ENCODE data around the gene OR2D2.
"Not testable (repeated sequence)": the region's sequence is repeated elsewhere in the genome, so short reads cannot be mapped to it uniquely, and the experiment has no call there.

Gene OR2D2

DNA sequence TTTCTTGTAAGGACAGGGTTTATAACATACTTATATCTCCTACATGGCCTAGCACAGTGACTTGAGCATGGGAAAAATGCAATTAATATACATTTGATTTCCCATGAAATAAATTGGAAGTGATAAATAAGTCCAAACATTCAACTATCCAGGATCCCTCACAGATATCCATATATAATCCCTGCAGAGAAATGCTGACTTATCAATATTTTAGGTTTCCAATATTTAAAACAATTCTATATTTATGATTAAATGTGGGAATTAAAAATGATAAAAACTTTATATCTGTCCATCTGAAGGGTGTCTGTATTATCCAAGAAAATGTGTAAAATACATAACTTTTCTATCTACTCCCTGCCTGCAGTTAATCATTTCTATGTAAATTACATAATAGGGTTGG lies 9.5 kb downstream of the OR2D2 start:
- no peak for DNase-seq (ENCODE audit: low read depth in 2 of 2)

DNA sequence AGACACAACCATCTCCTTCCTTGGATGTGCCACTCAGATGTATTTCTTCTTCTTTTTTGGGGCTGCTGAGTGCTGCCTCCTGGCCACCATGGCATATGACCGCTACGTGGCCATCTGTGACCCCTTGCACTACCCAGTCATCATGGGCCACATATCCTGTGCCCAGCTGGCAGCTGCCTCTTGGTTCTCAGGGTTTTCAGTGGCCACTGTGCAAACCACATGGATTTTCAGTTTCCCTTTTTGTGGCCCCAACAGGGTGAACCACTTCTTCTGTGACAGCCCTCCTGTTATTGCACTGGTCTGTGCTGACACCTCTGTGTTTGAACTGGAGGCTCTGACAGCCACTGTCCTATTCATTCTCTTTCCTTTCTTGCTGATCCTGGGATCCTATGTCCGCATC lies 15.4 kb downstream of the OR2D2 start:
- no peak for DNase-seq (ENCODE audit: low read depth in 2 of 2)

DNA sequence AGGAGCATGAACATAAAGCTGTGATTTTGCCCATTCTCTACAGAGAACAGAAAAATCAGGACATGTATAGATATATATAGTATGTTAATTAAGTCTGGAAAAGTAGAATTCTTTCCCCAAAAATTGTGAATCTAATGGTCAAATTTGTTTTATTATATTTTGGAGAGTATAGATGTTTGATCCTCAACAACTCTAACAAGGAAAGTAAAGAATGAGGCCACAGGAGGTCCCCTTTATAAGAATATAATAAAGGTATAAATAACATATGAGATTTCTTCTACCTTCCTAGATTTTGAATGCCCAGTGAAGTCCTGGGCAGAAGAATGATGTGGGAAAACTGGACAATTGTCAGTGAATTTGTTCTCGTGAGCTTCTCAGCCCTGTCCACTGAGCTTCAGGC lies 16.0 kb downstream of the OR2D2 start, which contains the start of gene OR10A4:
Gene OR10A4 (plus strand): TSS at position 301 of the 400 bp plus-strand sequence. CDS start 23 bp downstream, at position 324.
- DNase-seq (ENCODE audit: low read depth in 2 of 2) = no peak

DNA sequence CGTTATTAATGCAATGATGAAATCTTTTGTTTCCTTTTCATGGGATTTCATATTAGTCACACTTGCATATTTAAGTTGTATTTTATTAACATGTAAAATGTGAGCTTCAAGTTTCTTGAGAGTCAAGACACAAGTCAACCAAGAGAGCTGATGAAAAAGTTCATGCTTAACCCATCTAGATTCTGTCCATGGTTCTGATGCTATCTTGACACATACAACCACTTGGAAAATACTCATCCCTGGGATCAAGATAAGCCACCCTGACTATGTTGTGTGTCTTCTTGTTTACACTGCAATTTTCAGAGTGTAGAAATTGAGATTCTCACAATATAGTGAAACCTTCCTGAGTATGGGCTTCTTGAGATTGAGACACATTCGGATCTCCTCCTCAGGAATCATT lies 16.5 kb downstream of the OR2D2 start:
- no peak for DNase-seq (ENCODE audit: low read depth in 2 of 2)

DNA sequence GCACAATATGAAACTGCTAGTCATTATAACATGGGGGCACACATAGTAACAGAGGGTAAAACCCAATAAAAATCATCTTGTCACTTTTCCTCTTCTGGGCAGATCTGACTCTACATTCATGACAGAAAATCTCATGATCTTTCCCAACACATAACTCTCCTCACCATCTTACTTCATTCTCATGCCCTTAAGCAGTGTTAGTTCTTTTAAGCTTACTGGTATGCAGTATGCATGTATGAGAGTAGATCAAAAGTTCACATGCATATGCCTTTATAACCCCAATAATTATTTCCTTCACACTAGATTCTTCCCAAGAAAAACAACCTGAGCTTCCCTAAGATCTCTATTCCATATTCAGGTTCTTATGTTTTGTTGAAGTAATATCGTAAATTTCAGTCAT lies 21.0 kb downstream of the OR2D2 start:
- no peak for DNase-seq (ENCODE audit: low read depth in 2 of 2)

DNA sequence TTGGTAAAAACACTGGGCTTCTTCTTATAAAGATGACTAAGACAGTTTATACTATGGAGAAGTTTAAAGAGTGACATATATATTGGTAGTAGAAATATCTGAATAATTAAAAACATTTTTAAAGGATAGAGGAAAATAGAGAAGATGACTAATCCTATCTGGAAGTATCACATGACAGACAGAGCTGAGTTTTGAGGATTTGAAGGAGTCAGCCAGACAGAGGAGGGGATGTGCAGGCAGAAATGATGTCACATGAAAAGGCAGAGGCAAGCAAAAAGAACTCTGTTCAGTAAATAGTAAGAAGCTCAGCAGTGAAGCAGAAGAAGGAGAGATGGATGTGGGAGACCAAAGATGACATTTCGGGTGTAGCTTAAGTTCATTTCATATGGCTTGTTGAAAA lies 27.9 kb downstream of the OR2D2 start:
- DNase-seq (ENCODE audit: low read depth in 2 of 2) = no peak

DNA sequence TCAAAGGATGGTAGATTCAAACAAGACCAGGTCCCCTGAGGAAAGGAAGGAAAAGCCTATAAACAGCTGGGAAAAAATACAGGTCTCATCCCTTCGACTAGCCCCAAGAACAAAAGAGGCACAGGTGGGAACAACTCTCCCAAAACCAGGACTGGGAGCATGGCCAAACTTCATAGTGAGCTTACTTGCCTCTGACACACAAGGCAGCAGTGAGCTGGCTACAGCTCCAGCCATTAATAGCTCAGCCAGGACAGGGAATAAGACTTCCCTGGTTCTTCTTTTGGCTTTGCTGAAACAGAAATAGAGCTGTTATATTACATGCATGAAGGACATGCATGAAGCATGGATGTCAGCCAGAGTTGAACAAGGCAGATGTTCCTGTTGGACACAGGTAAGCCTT lies 29.3 kb downstream of the OR2D2 start, which contains the start of gene OR10A2:
Gene OR10A2 (plus strand): TSS at position 97 of the 400 bp plus-strand sequence. CDS start 6,698 bp downstream, outside the sequence.
- no peak for DNase-seq (ENCODE audit: low read depth in 2 of 2)

DNA sequence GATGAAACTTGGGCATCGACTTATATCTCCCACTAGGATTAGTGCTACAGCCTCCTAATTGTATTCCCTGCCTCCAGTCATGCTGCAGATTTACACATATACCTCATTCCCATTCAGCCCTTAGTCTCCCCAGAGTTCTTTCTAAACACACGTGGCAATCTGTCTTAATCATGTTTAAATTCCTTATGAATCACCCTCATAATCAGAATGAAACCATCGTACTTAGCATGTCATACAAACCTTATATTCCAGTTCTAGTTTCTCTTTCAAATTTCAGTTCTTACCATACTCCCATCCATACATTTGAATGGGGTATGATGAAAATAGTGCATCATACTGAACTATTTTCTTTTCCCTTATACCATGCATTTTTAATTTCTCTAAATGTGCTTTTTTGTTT lies 35.4 kb downstream of the OR2D2 start:
- no peak for DNase-seq (ENCODE audit: low read depth in 2 of 2)

DNA sequence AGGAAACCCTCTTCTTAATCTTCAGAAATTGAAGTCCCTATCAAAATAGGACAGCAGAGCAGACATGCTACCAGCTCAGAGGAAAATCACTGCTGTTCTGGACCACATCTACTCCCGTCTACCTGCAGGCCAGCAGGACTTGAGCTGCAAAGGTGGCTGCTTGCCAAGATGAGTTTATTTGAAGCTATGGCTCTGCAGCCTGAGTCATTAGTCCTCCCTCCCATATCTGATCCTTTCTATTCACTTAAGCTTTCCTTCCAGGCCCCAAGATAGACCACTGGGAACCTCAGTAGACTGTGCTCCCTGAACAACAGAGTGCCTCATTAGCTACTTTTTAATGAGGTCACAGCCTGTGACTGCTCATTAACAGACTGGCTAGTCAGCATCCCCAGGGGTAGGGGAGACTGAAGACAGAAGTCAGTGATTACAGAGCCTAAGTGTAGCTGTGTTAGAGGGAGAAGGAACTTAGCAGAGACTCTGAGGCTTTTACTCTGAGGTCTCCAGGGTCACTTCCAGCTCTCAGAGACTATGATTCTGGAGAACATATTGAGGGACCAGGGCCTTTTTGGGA lies 36.2 kb downstream of the OR2D2 start:
- DNase-seq (ENCODE audit: low read depth in 2 of 2) = no peak

DNA sequence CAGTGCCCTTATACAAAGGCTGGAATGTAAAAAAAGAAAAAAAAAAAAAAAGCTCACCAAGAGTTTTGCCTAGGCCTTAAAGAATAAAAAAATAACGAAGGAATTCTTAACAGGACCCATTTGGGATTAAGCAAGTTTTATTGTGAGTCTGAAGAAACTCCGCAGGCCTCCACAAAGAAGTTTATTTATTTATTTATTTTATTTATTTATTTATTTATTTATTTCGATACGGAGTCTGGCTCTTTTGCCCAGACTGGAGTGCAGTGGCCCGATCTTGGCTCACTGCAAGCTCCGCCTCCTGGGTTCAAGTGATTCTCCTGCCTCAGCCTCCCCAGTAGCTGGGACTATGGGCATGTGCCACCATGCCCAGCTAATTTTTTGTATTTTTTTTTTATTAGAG lies 37.5 kb downstream of the OR2D2 start:
- DNase-seq (ENCODE audit: low read depth in 2 of 2) = not testable (repeated sequence)

DNA sequence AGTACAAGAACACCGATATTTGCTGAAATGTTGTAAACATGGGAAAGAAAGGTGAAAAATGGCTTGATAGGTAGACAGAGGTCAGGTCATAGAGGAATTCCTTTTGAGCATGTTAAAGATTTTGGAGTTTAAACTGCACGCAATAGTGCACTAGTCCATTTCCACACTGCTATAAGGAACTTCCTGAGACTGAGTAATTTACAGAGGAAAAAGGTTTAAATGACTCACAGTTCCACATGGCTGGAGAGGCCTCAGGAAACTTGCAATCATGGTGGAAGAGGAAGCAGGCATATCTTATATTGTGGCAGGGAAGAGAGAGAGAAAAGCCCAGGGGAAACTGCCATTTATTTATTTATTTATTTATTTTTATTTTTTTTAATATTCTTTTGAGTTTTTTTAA lies 41.8 kb downstream of the OR2D2 start:
- DNase-seq (ENCODE audit: low read depth in 2 of 2) = no peak

DNA sequence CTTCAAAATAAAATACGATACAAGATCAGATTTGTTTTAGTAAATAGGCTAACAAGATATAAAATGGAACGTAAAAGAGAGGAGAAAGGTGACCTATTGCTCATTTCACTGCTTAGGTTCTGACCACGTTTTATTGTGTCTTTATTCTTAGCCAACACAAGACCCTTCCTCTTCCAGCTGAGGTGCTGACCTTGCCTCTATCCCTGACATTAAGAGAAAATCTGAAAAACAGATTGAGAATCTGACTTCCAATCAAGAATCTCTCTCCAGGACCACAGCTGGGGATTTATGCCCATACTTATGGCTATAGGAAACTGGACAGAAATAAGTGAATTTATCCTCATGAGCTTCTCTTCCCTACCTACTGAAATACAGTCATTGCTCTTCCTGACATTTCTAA lies 46.9 kb downstream of the OR2D2 start, which contains the start of gene OR10A5:
Gene OR10A5 (plus strand): TSS at position 301 of the 400 bp plus-strand sequence. CDS start 0 bp downstream, at position 301.
- DNase-seq (ENCODE audit: low read depth in 2 of 2) = no peak

DNA sequence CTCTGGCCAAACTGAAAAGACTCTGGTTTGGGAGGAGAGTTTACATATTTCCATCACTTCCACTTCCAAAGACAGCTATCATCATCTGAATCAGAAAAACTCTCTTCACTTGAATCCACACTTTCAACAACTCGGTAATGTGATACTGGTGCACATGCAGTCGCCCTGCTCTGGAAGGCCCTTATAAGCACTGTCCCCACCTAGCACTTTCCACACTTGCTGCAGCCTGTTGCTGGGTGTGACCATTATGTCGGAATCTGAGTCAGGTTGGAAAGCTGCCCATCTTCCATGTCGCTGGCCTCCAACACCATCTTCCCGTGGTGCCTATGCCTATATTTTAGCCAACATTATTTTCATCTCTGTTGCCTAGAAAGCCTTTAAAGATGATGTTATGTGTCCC lies 47.9 kb downstream of the OR2D2 start:
- no peak for DNase-seq (ENCODE audit: low read depth in 2 of 2)

DNA sequence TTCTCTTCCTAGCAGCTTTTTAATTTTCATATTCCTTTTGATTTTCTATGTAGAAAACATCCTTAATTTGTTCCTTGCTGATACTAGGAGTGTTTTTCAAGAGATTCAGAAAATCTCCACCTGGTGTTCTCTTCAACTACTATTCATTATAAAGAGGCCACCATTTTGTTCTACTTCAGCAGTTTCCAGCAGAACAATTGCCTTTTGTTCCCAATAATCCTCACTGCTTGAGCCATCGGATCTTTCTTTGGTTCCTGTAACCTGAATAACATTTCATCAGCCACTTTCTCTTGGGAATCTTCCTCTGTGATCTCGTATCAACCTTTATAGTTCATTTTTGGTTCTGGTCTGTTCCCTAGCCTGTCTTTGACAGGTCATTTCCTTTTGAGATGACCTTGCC lies 48.6 kb downstream of the OR2D2 start:
- no peak for DNase-seq (ENCODE audit: low read depth in 2 of 2)

DNA sequence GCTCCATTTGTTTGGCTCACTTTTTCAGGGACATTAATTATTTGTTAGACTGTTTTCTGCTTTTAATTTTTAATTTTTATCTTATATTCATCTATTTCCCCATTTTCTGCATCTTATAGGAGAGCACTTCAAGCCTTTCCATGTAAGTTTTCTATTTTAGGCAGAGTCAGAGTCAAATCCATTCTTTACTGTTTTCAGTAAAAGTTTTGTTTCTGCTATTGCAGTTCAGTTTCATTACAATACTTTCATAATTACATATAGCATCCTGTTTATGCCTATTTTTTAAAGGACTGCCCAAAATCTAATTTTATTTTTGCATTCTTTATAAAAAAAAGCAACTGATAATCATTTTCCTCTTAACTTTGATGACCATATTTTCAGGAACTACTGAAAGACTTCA lies 50.6 kb downstream of the OR2D2 start:
- DNase-seq (ENCODE audit: low read depth in 2 of 2) = no peak

Measured in stimulated activated CD4-positive, alpha-beta T cell treated with anti-CD3 and anti-CD28 coated beads, Interleukin-12 subunit alpha, Interleukin-12 subunit beta, amount 100 ng/mL, for 24 hours (primary cell).